ENCODE measurements around the gene EIF4EBP2. TPM values are rescaled to one million over a fixed set of nuclear protein-coding genes. Genes with fewer than 3 reads are reported as not detected.

Gene EIF4EBP2
- total and polyA plus RNA-seq, 2 experiments from 2014 or later = 42.0 to 131 TPM

DNA sequence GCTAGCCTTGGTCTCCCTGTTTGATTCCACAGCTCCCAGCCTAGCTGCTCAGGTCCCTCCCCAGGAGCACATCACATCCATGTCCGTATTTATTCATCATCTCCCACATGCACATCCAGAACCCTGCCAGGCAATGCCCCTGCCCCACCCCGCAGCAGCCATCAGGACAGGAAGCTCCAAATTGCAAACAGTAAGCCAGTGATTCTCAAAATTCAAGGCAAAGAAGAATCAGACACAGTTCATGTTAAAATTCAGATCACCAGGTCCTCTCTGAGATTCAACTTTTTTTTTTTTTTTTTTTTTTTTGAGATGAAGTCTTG, 39.2 kb upstream of the EIF4EBP2 start:
- Mint-ChIP-seq H3K27me3 (ENCODE audit: insufficient read depth, low read depth, poor library complexity) (peaks cover 7% of the 10 kb centered on the region), H3K4me3 (no peak overlapping the region), H3K36me3 (ENCODE audit: low read depth) (no peaks in the 10 kb centered on the region), H3K27ac (no peak overlapping the region), H3K9me3 (no peaks in the 10 kb centered on the region), H3K4me1 (peaks cover 19% of the 10 kb centered on the region; the same call in 2 of the 3 replicates)
- H3K4me2 ChIP-seq = no peak overlapping the region
- DNase-seq (ENCODE audit: low spot score) (no peak), ATAC-seq (no peak)
- no peaks in the 10 kb centered on the region for H3K36me3 ChIP-seq (ENCODE audit: insufficient read depth)
- H3K4me1 ChIP-seq (ENCODE audit: insufficient read depth) = peaks cover 15% of the 10 kb centered on the region
- peaks cover 6% of the 10 kb centered on the region for H4K20me1 ChIP-seq (replicated peaks; ENCODE audit: insufficient read depth)
- H3K9me2 ChIP-seq (ENCODE audit: insufficient read depth) = no peaks in the 10 kb centered on the region
- TF ChIP-seq STAT1 (IDR thresholded peaks at IDR 0.05; ENCODE audit: unreplicated experiment) (no peak), ZNF462 (CRISPR knock-in tag; IDR thresholded peaks at IDR 0.05) (no peak), NANOG (IDR thresholded peaks at IDR 0.05; ENCODE audit: borderline replicate concordance) (no peak), POLR2AphosphoS5 (IDR thresholded peaks at IDR 0.05; ENCODE audit: low read depth) (no peak), ZNF331 (CRISPR knock-in tag; IDR thresholded peaks at IDR 0.05; ENCODE audit: low read depth) (no peak), JUNB (IDR thresholded peaks at IDR 0.05; ENCODE audit: unreplicated experiment) (no peak)
- H2AFZ ChIP-seq = no peak overlapping the region
- H3F3A ChIP-seq (replicated peaks; ENCODE audit: low read depth) = peaks cover 10% of the 10 kb centered on the region; the same call in 1 of the 2 replicates
- no peak overlapping the region for H3K4me3 ChIP-seq
- H3K27me3 ChIP-seq (ENCODE audit: insufficient read depth) = no peaks in the 10 kb centered on the region
- H3K27ac ChIP-seq (ENCODE audit: low read depth) = no peak overlapping the region
- peaks cover 10% of the 10 kb centered on the region; the same call in 1 of the 2 replicates for H3K79me2 ChIP-seq (replicated peaks; ENCODE audit: insufficient read depth)

GRCh38 chr10:70367195-70367796, 36.6 kb upstream of the EIF4EBP2 start:
- Histone ChIP-seq H3K4me3 (no peak overlapping the region), H4K20me1 (replicated peaks; ENCODE audit: insufficient read depth) (peaks cover 6% of the 10 kb centered on the region), H3K79me2 (replicated peaks; ENCODE audit: insufficient read depth) (peaks cover 10% of the 10 kb centered on the region; the same call in 1 of the 2 replicates), H3K27ac (ENCODE audit: low read depth) (no peak overlapping the region), H2AFZ (no peak overlapping the region), H3F3A (replicated peaks; ENCODE audit: low read depth) (peaks cover 10% of the 10 kb centered on the region; the same call in 1 of the 2 replicates), H3K36me3 (ENCODE audit: insufficient read depth) (no peaks in the 10 kb centered on the region), H3K27me3 (ENCODE audit: insufficient read depth) (no peaks in the 10 kb centered on the region), H3K9me2 (ENCODE audit: insufficient read depth) (no peaks in the 10 kb centered on the region), H3K4me1 (ENCODE audit: insufficient read depth) (peaks cover 19% of the 10 kb centered on the region), H3K4me2 (no peak overlapping the region)
- Mint-ChIP-seq H3K4me3 (no peak overlapping the region), H3K4me1 (peaks cover 22% of the 10 kb centered on the region; the same call in 2 of the 3 replicates), H3K36me3 (ENCODE audit: low read depth) (peaks cover 5% of the 10 kb centered on the region; the same call in 2 of the 3 replicates), H3K27me3 (ENCODE audit: insufficient read depth, low read depth, poor library complexity) (peaks cover 7% of the 10 kb centered on the region), H3K9me3 (no peaks in the 10 kb centered on the region), H3K27ac (no peak overlapping the region)
- DNase-seq (ENCODE audit: low spot score) (no peak), ATAC-seq (no peak)
- TF ChIP-seq ZNF462 (CRISPR knock-in tag; IDR thresholded peaks at IDR 0.05) = no peak
